GM03348 (cell line): ENCODE data around the gene CPXM2.
"Not testable (repeated sequence)": the region's sequence is repeated elsewhere in the genome, so short reads cannot be mapped to it uniquely, and the experiment has no call there.

Source experiments
- DNase-seq: peaks from one replicate; pipeline ENCODE4 v3.0.0; 2012; ENCODE audit warnings: low spot score

The CPXM2 gene

GRCh38 chr10:123744224-123744536 lies 147.4 kb downstream of the CPXM2 start:
- DNase-seq = no peak

GRCh38 chr10:123743441-123744223 lies 148.0 kb downstream of the CPXM2 start:
- DNase-seq = no peak

- DNase-seq = no peak
Observed at GRCh38 chr10:123742751-123743440, 148.7 kb downstream of the CPXM2 start.

GRCh38 chr10:123741711-123742110 lies 149.9 kb downstream of the CPXM2 start:
- DNase-seq = no peak

GRCh38 chr10:123741146-123741545 lies 150.5 kb downstream of the CPXM2 start:
- no peak for DNase-seq

GRCh38 chr10:123736917-123737316 lies 154.7 kb downstream of the CPXM2 start:
- not testable (repeated sequence) for DNase-seq

- DNase-seq = no peak
Observed at GRCh38 chr10:123729523-123729922, 162.1 kb downstream of the CPXM2 start.

GRCh38 chr10:123726836-123727235 lies 164.8 kb downstream of the CPXM2 start:
- no peak for DNase-seq

GRCh38 chr10:123726381-123726780 lies 165.2 kb downstream of the CPXM2 start:
- no peak for DNase-seq

GRCh38 chr10:123724747-123725146 lies 166.9 kb downstream of the CPXM2 start:
- DNase-seq = no peak

- no peak for DNase-seq
Observed at GRCh38 chr10:123722351-123722750, 169.3 kb downstream of the CPXM2 start.

- no peak for DNase-seq
Observed at GRCh38 chr10:123721441-123722049, 170.1 kb downstream of the CPXM2 start.

- DNase-seq = no peak
Observed at GRCh38 chr10:123720536-123720935, 171.1 kb downstream of the CPXM2 start.

- no peak for DNase-seq
Observed at GRCh38 chr10:123718544-123719060, 173.0 kb downstream of the CPXM2 start.

- DNase-seq = no peak
Observed at GRCh38 chr10:123717336-123717735, 174.3 kb downstream of the CPXM2 start.

GRCh38 chr10:123715546-123715945 lies 176.1 kb downstream of the CPXM2 start:
- DNase-seq = no peak

GRCh38 chr10:123706236-123706635 lies 185.4 kb downstream of the CPXM2 start:
- no peak for DNase-seq

- DNase-seq = no peak
Observed at GRCh38 chr10:123704812-123705211, 186.8 kb downstream of the CPXM2 start.

- DNase-seq = no peak
Observed at GRCh38 chr10:123704076-123704475, 187.5 kb downstream of the CPXM2 start.

GRCh38 chr10:123703195-123703790 lies 188.3 kb downstream of the CPXM2 start:
- DNase-seq = no peak
